ENCODE data around the gene STUB1.

Gene STUB1

DNA sequence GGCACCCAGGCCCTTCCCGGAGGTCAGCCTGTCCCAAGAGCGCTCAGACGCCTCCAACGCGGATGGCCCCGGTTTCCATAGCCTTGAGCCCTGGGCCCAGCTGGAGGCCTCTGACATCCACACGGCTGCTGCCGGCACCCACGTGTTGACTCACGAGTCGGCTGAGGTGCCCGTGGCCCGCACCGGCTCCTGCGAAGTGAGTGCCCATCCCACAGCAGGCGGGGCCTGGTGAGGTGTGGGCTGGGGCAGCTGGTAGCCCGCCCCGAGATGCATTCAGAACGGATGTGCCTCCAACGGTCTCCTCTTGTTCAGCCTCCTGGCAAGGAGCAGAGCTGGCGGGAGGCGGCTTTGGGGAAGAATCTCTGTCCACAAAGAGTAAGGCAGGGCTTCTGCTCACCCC, 28.4 kb upstream of the STUB1 start:
- no peak for DNase-seq
- H3K4me3 Mint-ChIP-seq, result no peak overlapping the region
- peaks cover 49% of the 10 kb centered on the region for H3K36me3 Mint-ChIP-seq (ENCODE audit: low read depth)
- no peak overlapping the region for H3K27ac Mint-ChIP-seq
- H3K9me3 Mint-ChIP-seq, result no peaks in the 10 kb centered on the region
- H3K27me3 Mint-ChIP-seq, result no peaks in the 10 kb centered on the region
- peaks cover 17% of the 10 kb centered on the region for H3K4me1 Mint-ChIP-seq (ENCODE audit: low read depth)

DNA sequence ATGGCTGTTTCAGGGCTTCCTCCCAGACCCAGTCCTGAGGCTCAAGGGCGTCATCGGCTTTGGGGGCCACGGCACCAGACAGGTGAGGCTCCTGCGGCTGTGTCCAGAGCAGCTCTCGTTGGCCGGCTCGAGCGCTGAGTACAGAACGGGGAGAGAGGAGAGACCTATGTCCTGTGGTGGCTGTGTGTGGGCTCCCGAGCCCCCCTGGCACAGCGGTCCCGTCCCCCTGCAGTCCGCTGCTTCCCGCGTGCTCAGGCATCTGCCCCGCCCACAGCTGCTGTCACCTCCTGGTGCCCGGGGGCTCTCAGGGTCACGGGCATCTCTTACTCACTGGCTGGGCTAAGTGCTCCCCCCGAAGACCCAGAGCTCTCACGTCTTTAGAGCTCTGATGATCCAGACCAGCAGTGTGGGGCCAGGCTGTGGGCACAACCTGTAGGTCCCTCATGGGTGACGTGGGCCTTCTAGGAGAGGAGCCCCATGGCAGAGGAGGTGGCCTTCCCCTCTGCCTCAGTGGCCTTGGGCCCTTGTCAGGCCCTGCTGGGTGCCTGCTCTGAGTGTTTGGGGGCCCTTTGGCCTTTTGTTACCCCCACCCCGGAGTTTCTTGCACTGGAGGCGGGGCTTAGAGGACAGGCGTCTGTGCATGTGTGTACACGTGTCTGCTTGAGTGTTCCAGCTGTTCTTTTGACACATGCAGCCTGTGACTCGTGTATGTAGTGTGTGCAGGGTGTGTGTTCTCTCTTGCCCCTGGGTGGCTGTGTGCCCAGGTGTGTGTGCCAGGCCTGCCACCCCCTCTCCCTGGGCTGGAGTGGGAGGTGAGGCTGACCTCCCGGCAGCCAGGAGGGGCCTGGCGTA, 27.5 kb upstream of the STUB1 start:
- H3K27me3 Mint-ChIP-seq, result no peaks in the 10 kb centered on the region
- DNase-seq, result no peak
- no peak overlapping the region for H3K4me3 Mint-ChIP-seq
- no peak overlapping the region for H3K27ac Mint-ChIP-seq
- peaks cover 15% of the 10 kb centered on the region for H3K4me1 Mint-ChIP-seq (ENCODE audit: low read depth)
- peaks cover 43% of the 10 kb centered on the region for H3K36me3 Mint-ChIP-seq (ENCODE audit: low read depth)
- no peaks in the 10 kb centered on the region for H3K9me3 Mint-ChIP-seq

- Mint-ChIP-seq H3K27ac (no peak overlapping the region), H3K36me3 (ENCODE audit: low read depth) (peaks cover 36% of the 10 kb centered on the region), H3K9me3 (no peaks in the 10 kb centered on the region), H3K27me3 (no peaks in the 10 kb centered on the region), H3K4me3 (no peak overlapping the region), H3K4me1 (ENCODE audit: low read depth) (peaks cover 9% of the 10 kb centered on the region)
- no peak for DNase-seq
These were observed 26.2 kb upstream of the STUB1 start for GRCh38 chr16:654034-654433.

GRCh38 chr16:657487-657886, 22.7 kb upstream of the STUB1 start:
- DNase-seq, result no peak
- Mint-ChIP-seq H3K4me3 (no peak overlapping the region), H3K9me3 (no peaks in the 10 kb centered on the region), H3K36me3 (ENCODE audit: low read depth) (peaks cover 36% of the 10 kb centered on the region), H3K4me1 (ENCODE audit: low read depth) (peaks cover 5% of the 10 kb centered on the region), H3K27ac (no peak overlapping the region), H3K27me3 (no peaks in the 10 kb centered on the region)

DNA sequence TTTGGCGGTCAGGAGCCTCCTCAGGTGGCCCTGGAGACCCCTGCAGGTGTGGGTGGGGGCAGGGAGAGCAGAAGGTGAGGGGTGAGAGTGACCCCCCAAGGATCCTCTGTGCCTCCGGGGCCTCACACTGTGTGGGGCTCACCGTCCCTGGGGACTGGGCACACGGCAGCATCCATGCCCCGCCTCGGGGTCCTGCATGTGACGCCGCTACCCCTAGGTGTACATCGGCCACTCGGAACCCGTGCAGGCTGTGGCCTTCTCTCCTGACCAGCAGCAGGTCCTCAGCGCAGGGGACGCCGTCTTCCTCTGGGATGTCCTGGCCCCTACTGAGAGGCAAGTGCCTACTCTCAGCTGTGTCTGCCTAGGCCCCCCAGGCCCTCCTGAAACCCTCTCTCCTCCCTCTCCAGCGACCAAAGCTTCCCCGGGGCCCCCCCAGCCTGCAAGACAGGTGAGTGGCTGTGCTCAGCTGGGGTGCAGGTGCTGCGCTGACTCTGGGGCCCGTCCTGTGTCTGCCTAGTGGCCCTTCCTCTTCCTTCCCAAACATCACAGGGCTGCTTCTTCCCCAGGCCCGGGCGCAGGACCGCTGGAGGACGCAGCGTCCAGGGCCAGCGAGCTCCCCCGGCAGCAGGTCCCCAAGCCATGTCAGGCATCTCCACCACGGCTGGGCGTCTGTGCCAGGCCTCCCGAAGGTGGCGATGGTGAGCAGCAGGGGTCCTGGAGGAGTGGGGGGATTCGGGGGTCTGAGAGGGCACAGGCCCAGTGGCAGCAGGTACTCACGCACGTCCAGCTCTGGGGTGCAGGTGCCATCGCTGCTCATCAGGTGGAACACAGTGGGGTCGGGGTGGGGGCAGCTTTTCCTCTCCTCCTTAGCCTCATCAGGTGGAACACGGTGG, 21.3 kb upstream of the STUB1 start:
- Mint-ChIP-seq H3K27ac (no peak overlapping the region), H3K27me3 (no peaks in the 10 kb centered on the region)

DNA sequence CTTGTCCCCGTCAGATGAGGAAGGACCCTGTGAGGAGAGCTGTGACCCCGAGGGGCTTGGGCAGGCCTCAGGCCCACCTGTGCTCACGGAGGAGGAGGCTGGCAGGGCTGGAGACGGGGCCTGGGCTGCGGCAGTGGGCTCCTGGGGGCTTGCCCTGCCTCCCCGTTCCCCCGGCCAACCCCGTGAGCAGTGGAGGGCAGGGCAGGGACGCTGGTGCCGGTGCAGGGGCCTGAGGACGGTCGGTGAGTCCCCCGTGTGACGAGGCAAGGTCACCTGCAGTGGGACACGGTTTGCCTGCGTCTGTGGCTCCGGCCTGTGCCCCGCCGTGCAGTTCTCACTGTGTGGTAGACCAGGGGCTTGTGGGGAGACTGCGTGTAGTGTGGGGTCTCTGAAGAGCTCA, 20.6 kb upstream of the STUB1 start:
- no peak for DNase-seq
- peaks cover 38% of the 10 kb centered on the region for H3K36me3 Mint-ChIP-seq (ENCODE audit: low read depth)
- H3K27ac Mint-ChIP-seq, result no peak overlapping the region
- H3K4me1 Mint-ChIP-seq (ENCODE audit: low read depth), result peaks cover 5% of the 10 kb centered on the region
- no peaks in the 10 kb centered on the region for H3K27me3 Mint-ChIP-seq
- no peak overlapping the region for H3K4me3 Mint-ChIP-seq
- no peaks in the 10 kb centered on the region for H3K9me3 Mint-ChIP-seq

More for the DNA sequence above, 21.3 kb upstream of the STUB1 start:
- Mint-ChIP-seq H3K9me3 (no peaks in the 10 kb centered on the region), H3K36me3 (ENCODE audit: low read depth) (peaks cover 38% of the 10 kb centered on the region), H3K4me3 (no peak overlapping the region), H3K4me1 (ENCODE audit: low read depth) (peaks cover 5% of the 10 kb centered on the region)
- no peak for DNase-seq

DNA sequence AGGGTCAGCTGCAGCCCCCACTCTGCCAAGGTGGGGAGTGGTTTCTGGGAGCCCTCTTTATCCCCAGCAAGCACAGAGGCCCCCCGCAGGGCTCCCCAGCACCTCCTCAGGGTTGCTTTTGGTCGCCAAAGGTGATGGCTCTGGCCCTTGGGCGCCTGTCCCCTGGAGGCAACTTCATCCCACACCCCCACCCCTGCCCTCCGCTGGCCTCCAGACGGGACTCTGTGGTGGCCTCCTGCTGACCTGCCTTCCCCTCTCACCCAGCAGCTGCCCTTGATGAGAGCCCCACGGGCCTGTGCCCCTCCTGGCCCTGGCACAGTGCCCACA, 20.1 kb upstream of the STUB1 start:
- H3K36me3 Mint-ChIP-seq (ENCODE audit: low read depth), result peaks cover 38% of the 10 kb centered on the region
- H3K4me3 Mint-ChIP-seq, result no peak overlapping the region
- H3K27me3 Mint-ChIP-seq, result no peaks in the 10 kb centered on the region

DNA sequence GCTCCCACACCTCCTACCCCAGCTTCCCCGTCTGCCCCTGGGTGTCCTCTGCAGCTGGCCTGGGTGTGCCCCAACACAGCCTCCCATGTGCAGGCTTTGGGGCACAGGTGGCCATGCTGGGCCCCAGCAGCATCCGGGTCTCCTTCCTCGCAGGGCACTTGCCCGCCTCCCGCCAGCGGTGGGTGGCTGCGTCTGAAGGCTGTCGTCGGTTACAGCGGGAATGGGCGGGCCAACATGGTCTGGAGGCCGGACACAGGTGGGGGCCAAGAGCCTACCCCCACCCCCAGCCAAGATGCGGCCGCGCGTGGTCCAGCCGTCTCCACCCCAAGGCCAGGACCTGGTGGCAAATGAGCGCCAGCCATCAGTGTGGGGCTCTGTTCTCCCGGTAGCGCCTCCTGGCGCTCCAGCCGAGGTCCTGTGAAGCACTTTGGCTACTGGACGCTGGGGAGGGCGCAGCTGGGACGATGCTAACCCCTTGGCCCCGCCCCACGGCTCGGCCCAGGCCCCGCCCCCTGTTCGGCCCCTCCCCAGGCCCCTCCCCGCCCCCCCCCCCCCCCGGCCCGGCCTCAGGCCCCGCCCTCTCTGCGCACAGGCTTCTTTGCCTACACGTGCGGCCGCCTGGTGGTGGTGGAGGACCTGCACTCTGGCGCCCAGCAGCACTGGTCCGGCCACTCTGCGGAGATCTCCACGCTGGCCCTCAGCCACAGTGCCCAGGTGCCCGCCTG, 19.6 kb upstream of the STUB1 start:
- Mint-ChIP-seq H3K4me3 (peak overlapping the region; percentile 10), H3K9me3 (no peaks in the 10 kb centered on the region), H3K36me3 (ENCODE audit: low read depth) (peaks cover 36% of the 10 kb centered on the region), H3K27me3 (no peaks in the 10 kb centered on the region), H3K4me1 (ENCODE audit: low read depth) (peaks cover 5% of the 10 kb centered on the region), H3K27ac (peak overlapping the region; percentile 71)
- peak; percentile 75 for DNase-seq

More for the DNA sequence above, 20.1 kb upstream of the STUB1 start:
- no peaks in the 10 kb centered on the region for H3K9me3 Mint-ChIP-seq
- DNase-seq, result no peak
- no peak overlapping the region for H3K27ac Mint-ChIP-seq
- H3K4me1 Mint-ChIP-seq (ENCODE audit: low read depth), result peaks cover 5% of the 10 kb centered on the region

- no peak for DNase-seq
- Mint-ChIP-seq H3K27ac (peak overlapping the region; percentile 71), H3K27me3 (no peaks in the 10 kb centered on the region), H3K4me3 (peak overlapping the region; percentile 10), H3K9me3 (no peaks in the 10 kb centered on the region), H3K36me3 (ENCODE audit: low read depth) (peaks cover 39% of the 10 kb centered on the region), H3K4me1 (ENCODE audit: low read depth) (peaks cover 5% of the 10 kb centered on the region)
These were observed 18.9 kb upstream of the STUB1 start for GRCh38 chr16:661184-661821.

GRCh38 chr16:662095-662494, 18.1 kb upstream of the STUB1 start:
- Mint-ChIP-seq H3K4me3 (no peak overlapping the region), H3K27me3 (no peaks in the 10 kb centered on the region), H3K27ac (no peak overlapping the region), H3K9me3 (no peaks in the 10 kb centered on the region), H3K4me1 (ENCODE audit: low read depth) (peaks cover 8% of the 10 kb centered on the region), H3K36me3 (ENCODE audit: low read depth) (peaks cover 40% of the 10 kb centered on the region)
- no peak for DNase-seq

GRCh38 chr16:662597-662996, 17.6 kb upstream of the STUB1 start:
- no peak overlapping the region for H3K4me3 Mint-ChIP-seq
- peaks cover 44% of the 10 kb centered on the region for H3K36me3 Mint-ChIP-seq (ENCODE audit: low read depth)
- DNase-seq, result no peak
- peaks cover 13% of the 10 kb centered on the region for H3K4me1 Mint-ChIP-seq (ENCODE audit: low read depth)
- no peaks in the 10 kb centered on the region for H3K27me3 Mint-ChIP-seq
- H3K27ac Mint-ChIP-seq, result no peak overlapping the region
- no peaks in the 10 kb centered on the region for H3K9me3 Mint-ChIP-seq

GRCh38 chr16:666572-666971, 13.6 kb upstream of the STUB1 start:
- no peaks in the 10 kb centered on the region for H3K27me3 Mint-ChIP-seq
- H3K9me3 Mint-ChIP-seq, result no peaks in the 10 kb centered on the region
- no peak overlapping the region for H3K27ac Mint-ChIP-seq
- DNase-seq, result no peak
- H3K4me1 Mint-ChIP-seq (ENCODE audit: low read depth), result peaks cover 18% of the 10 kb centered on the region
- H3K36me3 Mint-ChIP-seq (ENCODE audit: low read depth), result peaks cover 60% of the 10 kb centered on the region
- no peak overlapping the region for H3K4me3 Mint-ChIP-seq

DNA sequence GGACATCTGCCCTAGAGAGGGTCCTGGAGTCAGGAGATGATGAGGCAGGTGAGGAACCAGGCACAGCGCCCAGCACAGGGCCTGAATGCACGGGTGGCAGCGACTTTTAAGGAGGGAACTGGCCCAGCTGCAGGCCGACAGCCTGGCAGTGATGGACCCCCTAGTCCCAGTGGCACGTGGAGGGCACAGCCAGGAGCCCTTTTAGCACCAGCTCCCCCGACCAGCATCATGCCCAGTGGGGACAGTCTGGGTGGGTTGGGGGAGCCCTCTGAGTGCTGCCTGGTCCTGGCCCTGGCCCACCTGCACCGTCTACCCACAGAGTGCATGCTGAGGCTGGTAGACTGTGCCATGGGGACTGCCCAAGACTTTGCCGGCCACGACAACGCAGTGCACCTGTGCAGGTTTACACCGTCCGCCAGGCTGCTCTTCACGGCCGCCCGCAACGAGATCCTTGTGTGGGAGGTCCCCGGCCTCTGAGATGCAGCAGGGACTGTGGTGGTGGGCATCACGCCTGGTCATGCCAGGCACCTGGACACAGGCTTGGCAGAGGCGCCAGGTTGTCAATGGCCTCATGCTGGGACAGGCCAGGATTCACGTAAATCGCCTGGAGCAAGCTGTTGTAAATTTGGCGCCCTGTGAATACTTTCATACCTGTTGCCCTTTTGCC, 13.0 kb upstream of the STUB1 start:
- no peak for DNase-seq
- H3K4me3 Mint-ChIP-seq, result peak overlapping the region; percentile 82
- peak overlapping the region; percentile 88 for H3K27ac Mint-ChIP-seq
- H3K27me3 Mint-ChIP-seq, result no peaks in the 10 kb centered on the region
- H3K9me3 Mint-ChIP-seq, result no peaks in the 10 kb centered on the region
- peaks cover 18% of the 10 kb centered on the region for H3K4me1 Mint-ChIP-seq (ENCODE audit: low read depth)
- H3K36me3 Mint-ChIP-seq (ENCODE audit: low read depth), result peaks cover 62% of the 10 kb centered on the region

All from activated T-cell treated with anti-CD3 and anti-CD28 coated beads, Interleukin-2, amount 50 U/mL, for 24 hours (primary cell).